Nephron (organoid): Measurements from ENCODE around the gene G6PC2.
A peak's percentile ranks its signal among the peaks of the same experiment; 100 is the strongest.

Source experiments
- H3K27ac Mint-ChIP-seq, 3 experiments: 2 replicates each; pipeline ENCODE4 v1.8.0; 2020; ENCODE audit warnings: mixed read lengths in 3 of 3, mild to moderate bottlenecking in 2 of 3, moderate library complexity in 1 of 3
- H3K27me3 Mint-ChIP-seq: 2 replicates; pipeline ENCODE4 v1.8.0; 2021; ENCODE audit warnings: low read depth, mild to moderate bottlenecking, moderate library complexity, mixed read lengths
- H3K36me3 Mint-ChIP-seq: 2 replicates; pipeline ENCODE4 v1.8.0; 2020; ENCODE audit warnings: low read depth, mixed read lengths
- H3K4me1 Mint-ChIP-seq: 2 replicates; pipeline ENCODE4 v1.8.0; 2020; ENCODE audit warnings: mixed read lengths
- H3K4me3 Mint-ChIP-seq, 3 experiments: 2 replicates each; pipeline ENCODE4 v1.8.0; 2020; ENCODE audit warnings: mild to moderate bottlenecking in 3 of 3, mixed read lengths in 3 of 3, moderate library complexity in 2 of 3
- H3K9me3 Mint-ChIP-seq: 2 replicates; pipeline ENCODE4 v1.8.0; 2020; ENCODE audit warnings: mixed read lengths
- CTCF ChIP-seq, 3 experiments: fragments of 200-600 bp; sonication (generic); IDR thresholded peaks; one replicate each; pipeline ENCODE4 v1.5.0; 2021; ENCODE audit warnings: antibody characterized with exemption in 3 of 3; ENCODE audit not compliant: unreplicated experiment in 3 of 3

The G6PC2 gene

DNA sequence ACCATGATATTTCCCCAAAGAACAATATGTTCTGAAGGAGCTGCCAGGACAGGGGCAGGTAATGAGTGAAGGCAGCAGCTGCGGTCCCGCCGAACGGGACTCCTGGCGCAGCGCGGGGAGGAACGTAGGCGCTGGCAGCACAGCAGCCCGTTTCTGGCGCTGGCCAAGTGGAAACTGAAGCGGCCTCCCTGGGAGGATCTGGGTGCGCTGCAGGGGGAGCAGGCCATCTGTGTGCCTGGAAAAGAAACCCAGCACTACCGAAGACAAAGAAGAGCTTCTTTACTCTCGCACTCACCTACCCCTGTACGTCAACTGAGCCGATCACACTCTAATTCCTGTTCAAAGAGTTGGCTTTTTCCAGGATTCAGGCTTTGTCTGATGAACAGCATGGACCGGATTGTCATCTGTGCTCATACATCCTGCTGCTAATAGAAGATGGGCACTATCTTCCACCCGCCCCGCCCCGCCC lies 11.8 kb downstream of the G6PC2 start:
- Mint-ChIP-seq H3K9me3 (no peaks in the 10 kb centered on the region), H3K27ac (no peak overlapping the region), H3K27me3 (peaks cover 35% of the 10 kb centered on the region), H3K36me3 (no peaks in the 10 kb centered on the region), H3K4me1 (no peaks in the 10 kb centered on the region), H3K4me3 (peak overlapping the region; percentile 33 to 47 (median 47))
- no peak for TF ChIP-seq CTCF (IDR thresholded peaks at IDR 0.05; ENCODE audit: unreplicated experiment in 3 of 3)

GRCh38 chr2:168913495-168913894 lies 12.4 kb downstream of the G6PC2 start:
- Mint-ChIP-seq H3K4me3 (no peak overlapping the region), H3K27me3 (peaks cover 31% of the 10 kb centered on the region)

GRCh38 chr2:168915441-168916330 lies 14.6 kb downstream of the G6PC2 start:
- Mint-ChIP-seq H3K4me3 (no peak overlapping the region), H3K4me1 (no peaks in the 10 kb centered on the region), H3K27me3 (peaks cover 21% of the 10 kb centered on the region), H3K27ac (no peak overlapping the region), H3K36me3 (no peaks in the 10 kb centered on the region), H3K9me3 (no peaks in the 10 kb centered on the region)
- no peak for TF ChIP-seq CTCF (IDR thresholded peaks at IDR 0.05; ENCODE audit: unreplicated experiment in 3 of 3)

More at GRCh38 chr2:168913495-168913894, 12.4 kb downstream of the G6PC2 start:
- no peaks in the 10 kb centered on the region for H3K4me1 Mint-ChIP-seq
- H3K9me3 Mint-ChIP-seq: no peaks in the 10 kb centered on the region
- no peak for TF ChIP-seq CTCF (IDR thresholded peaks at IDR 0.05; ENCODE audit: unreplicated experiment in 3 of 3)
- no peaks in the 10 kb centered on the region for H3K36me3 Mint-ChIP-seq
- H3K27ac Mint-ChIP-seq: no peak overlapping the region

DNA sequence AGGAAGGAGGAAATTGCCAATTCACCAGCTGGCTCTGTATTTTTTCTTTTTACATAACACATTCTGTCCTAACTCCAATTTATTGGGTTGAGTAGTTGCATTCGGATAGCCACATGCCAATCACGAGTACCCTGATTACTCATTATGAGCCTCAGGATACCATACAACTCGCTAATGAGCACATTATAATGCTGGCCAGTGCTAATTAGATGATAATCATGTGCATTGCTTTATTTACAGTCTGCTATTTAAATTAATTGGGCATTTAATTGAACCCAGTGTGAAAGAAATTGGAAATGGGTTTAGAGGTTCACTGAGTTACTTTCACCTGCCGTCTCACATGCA lies 15.2 kb downstream of the G6PC2 start:
- no peaks in the 10 kb centered on the region for H3K4me1 Mint-ChIP-seq
- peaks cover 21% of the 10 kb centered on the region for H3K27me3 Mint-ChIP-seq
- no peak overlapping the region for H3K27ac Mint-ChIP-seq
- H3K36me3 Mint-ChIP-seq: no peaks in the 10 kb centered on the region
- no peaks in the 10 kb centered on the region for H3K9me3 Mint-ChIP-seq
- no peak overlapping the region for H3K4me3 Mint-ChIP-seq
- no peak for TF ChIP-seq CTCF (IDR thresholded peaks at IDR 0.05; ENCODE audit: unreplicated experiment in 3 of 3)

DNA sequence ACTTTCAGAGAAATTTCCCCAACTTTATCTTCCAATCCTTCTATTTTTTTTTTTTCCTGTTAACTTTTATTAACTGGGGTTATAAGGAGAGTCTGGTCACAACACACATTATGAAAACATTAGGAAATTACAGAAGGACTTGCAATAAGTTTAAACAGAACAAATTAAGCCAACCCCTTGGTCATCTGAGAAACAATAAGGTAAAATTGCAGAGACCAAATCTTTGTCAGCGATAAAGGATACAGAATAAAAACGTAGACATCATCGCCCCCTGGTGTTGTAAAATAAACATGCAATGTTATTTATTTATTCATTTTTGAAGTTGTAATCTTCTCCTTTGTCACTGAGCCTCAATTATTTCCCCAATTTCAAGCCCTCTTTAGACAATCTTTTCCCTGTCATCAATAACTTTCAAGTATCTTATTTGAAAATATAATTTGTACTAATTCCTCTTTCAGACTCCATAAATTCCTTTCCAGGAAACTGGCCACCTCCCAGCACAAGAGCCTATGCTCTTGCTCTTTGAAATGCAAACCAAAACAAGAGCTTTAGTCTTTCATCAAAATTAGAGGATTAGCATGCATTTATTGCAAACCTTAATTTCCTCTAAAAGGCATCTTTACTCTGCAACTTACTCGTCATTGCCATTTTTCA lies 19.5 kb downstream of the G6PC2 start:
- no peaks in the 10 kb centered on the region for H3K9me3 Mint-ChIP-seq
- H3K27ac Mint-ChIP-seq: no peak overlapping the region
- H3K4me3 Mint-ChIP-seq: no peak overlapping the region
- H3K27me3 Mint-ChIP-seq: peaks cover 10% of the 10 kb centered on the region
- no peaks in the 10 kb centered on the region for H3K4me1 Mint-ChIP-seq
- no peaks in the 10 kb centered on the region for H3K36me3 Mint-ChIP-seq
- peak; percentile 29 to 58 (median 46) for TF ChIP-seq CTCF (IDR thresholded peaks at IDR 0.05; ENCODE audit: unreplicated experiment in 3 of 3)
